Mucosa of gallbladder (tissue), 1 donor: Measurements from ENCODE around the gene GAB2. TPM values are rescaled to one million over a fixed set of nuclear protein-coding genes. Genes with fewer than 3 reads are reported as not detected.

ENCODE experiments used
- DNase-seq: peaks from one replicate; pipeline ENCODE4 v3.0.0-alpha.2; 2020; ENCODE audit warnings: low spot score
- total RNA-seq: library from RNA; stranded (reverse); gene quantifications from one replicate; pipeline ENCODE4 v1.2.1, GENCODE V29; 2021
- donor health status: DM: no; HTN: no; CAD: no.

GAB2 gene
- total RNA-seq, 1 donor from 2014 or later = 25.9 TPM

DNA sequence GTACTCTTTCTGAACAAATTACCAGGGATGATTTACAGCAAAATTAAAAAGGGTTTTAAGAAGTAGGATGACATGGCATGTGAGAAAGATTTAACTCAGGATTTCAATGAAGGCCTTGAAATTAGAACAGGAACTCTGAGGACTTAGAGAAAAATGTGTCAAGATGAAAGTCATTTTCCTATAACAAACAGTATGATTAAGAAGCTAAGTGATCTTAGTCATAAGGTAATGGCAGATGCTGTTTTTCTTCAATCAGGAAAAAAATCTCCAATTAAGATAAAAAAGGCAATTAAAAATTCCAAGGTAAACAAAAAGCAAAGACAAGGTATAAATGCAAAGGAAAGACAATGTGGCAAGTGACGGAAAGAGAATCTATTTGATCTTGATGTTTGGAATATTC lies 73.5 kb downstream of the GAB2 start:
- DNase-seq = no peak

DNA sequence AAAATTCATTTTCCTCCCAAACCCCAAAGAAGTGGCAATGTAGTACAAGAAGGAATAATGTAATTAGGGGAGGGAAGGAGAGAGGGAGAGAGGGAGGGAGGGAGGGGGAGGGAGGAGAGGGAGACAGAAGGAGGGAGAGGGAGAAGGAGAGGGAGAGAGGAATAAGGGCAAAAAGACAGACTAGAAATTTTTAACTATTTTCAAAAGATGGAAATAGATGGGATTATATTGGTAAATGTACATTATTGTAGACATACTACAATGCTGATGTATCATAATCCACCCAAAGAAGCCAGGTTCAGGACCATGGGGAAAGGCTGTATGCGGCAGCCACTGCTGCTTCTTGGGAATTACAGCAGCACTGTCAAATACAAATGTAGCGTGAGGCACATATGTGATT lies 74.3 kb downstream of the GAB2 start:
- no peak for DNase-seq

DNA sequence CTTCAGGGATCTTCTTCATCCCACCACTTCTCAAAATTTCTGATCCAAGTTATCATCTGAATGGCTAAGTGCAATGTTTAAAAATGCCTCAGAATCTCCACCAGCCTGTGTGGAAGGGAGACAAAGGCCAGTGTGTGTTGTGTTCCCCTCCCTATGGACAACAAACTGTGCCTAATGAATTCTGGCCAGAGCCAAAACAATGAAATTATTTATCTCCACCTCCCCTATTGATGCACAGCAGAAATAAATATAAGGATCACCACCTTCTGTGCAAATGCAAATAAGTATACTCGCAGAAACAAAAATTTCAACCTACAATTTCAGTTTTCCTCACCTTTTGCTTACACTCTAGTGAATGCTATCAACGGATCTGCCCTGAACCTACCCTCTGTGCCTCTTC lies 75.8 kb downstream of the GAB2 start:
- no peak for DNase-seq

DNA sequence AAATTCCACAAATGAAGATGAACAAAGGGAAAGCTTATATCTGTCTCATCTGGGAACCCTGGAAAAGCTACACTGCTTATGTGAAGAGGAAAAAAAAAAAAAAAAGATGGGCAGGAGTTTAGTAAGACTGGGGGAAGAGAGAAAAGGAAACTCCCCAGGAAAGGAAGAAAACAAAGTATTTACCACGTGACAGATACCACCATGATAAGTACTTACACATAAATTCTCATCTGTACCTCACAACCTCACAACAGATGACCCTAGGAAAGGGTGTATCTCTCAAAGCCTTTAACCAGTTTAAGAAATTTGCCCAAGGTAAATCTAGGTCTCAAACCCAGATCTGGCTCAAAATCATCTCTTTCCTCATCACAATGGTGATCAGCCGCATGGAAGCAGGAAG lies 77.1 kb downstream of the GAB2 start:
- DNase-seq = no peak

DNA sequence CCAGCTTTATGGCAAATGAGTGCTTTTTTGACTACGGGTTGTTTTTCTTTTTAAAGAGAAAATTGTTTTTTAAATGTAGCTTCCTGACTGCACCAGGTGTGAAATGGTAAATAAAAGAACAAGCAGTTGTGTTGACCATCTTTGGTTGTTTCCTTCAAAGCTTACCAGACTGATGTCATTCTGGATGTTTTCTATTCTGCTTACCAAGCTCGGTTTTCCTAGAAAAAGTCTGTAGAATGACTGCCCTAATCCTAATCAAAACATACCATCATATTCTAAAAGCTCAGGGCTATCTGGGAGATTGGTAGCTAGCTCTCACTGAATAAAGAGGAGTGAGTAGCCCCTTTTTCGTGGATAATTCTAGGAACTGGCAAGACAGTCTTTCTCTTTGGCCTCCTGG lies 77.7 kb downstream of the GAB2 start:
- DNase-seq = no peak

DNA sequence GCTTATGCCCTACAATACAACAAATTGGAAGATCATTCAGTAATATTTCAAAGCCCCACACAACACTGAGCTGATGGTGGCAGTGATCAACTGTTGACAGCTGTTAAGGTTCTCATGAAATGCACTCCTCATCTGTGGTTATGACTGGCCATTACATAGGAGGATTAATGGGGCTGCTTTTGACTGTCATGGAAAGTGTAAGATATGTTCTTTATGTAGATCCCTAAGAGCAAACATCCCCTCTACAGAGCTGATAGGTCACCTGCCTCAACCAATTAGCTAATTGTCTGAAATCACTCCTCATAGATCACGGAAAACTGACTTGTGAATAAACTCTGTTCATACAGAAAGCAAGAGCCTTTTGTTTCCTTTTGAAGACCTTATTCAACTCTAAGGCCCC lies 78.1 kb downstream of the GAB2 start:
- no peak for DNase-seq

DNA sequence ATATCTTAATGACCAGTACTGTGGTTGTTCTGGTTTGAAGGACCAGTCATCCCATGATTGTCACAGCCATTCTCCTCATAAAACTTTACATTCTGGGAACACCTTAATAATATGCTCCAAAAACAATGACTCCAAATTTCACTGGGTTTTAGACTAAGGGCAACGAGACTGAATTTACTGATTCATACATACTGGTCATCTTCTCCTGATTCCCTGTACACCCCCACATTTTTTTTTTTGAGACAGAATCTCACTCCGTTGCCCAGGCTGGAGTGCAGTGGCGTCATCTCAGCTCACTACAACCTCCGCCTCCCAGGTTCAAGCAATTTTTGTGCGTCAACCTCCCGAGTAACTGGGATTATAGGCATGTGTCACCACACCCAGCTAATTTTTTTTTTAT lies 78.9 kb downstream of the GAB2 start:
- no peak for DNase-seq

DNA sequence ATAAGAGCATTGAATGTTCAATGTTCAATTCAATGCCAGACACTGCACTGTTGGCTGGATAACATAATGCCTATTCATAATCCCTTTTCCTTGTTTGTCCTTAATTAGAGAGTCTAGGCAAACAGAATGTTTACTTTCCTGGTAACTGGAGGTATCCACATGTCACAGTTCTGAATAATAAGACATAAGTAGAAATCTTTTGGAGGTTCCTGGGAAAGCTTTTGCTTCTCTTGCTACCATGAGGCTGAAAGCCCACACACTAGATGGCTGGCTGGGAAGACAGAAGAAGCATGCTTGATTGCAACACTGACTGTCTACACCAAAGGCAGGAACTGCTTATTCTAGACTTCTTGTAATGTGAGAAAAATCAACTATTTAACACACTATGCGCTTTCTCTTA lies 79.5 kb downstream of the GAB2 start:
- no peak for DNase-seq

DNA sequence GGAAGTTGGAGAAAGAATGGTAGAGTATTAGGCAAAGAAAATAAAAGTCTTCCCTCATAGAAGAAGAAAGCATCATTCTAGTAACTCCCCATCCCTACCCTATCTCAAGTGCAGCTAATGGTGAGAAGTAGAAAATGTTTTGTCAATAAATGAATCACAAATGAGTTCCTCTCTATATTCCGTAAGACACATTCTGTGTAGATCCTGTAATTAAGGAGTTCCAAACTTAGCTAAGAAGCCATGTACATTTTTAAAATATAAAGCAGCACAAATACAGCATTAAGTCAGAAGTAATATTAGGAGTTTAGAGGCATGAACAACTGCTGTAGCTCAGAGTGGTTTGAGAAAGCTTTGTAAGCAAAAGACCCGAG lies 80.1 kb downstream of the GAB2 start:
- DNase-seq = no peak

DNA sequence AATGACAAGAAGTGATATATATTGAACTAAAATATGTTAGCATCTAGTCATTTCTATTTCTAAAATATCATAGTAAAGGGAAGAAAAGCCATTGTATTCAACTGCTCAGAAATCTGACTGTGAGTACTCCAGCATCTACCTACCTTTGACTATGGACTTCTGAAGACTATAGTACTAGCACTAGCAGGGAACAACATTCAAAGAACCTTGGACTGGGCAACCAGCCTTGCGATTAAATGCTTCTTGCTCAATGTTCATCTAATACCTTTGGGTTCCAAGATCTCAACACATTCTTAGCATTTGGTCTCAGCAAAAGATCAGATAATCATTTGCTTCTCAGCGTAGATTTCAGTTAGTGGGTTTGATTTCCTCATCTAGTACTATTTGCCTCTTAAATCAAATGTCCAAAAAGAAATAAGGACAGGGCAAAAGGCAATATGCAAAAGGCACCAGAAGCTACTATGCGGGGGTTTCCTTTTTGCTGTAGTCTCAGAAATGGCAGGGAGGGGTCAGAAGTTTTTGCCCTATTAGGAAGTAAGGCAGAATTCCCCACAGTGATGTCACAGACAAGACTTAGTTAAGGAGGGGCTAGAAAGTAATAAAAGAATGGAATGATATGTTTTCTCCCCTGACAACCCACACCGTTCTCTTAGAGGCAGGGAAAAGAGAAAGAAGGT lies 80.6 kb downstream of the GAB2 start:
- DNase-seq = no peak

DNA sequence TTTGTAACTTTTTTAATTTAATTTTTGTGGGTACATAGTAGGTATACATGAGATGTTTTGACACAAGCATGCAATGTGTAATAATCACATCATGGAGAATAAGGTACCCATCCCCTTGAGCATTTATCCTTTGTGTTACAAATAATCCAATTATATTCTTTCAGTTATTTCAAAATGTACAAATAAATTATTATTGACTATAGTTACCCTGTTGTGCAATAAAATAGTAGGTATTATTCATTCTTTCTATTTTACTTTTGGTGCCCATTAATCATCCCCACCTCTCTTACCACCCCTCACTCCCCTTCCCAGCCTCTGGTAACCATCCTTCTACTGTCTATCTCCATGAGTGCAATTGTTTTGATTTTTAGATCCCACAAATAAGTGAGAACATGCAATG lies 83.5 kb downstream of the GAB2 start:
- no peak for DNase-seq

DNA sequence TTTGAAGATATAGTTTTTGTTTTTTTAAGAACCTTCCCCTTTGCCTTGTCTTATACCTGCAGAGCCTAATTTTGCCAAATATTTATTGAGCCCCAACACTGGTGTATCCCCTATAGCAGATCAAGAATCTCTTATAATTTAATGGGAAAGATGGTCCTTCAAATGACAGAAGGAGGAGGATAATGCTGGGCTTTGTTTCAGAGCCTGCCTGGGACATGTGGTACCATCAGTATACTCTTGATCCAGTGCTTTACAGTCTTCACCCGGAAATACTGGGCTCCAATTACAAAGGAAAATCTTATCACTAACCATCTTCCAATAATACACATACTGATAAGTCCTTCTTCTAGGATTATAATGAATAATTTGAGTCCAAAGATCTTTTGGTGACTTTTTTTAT lies 84.7 kb downstream of the GAB2 start:
- no peak for DNase-seq

DNA sequence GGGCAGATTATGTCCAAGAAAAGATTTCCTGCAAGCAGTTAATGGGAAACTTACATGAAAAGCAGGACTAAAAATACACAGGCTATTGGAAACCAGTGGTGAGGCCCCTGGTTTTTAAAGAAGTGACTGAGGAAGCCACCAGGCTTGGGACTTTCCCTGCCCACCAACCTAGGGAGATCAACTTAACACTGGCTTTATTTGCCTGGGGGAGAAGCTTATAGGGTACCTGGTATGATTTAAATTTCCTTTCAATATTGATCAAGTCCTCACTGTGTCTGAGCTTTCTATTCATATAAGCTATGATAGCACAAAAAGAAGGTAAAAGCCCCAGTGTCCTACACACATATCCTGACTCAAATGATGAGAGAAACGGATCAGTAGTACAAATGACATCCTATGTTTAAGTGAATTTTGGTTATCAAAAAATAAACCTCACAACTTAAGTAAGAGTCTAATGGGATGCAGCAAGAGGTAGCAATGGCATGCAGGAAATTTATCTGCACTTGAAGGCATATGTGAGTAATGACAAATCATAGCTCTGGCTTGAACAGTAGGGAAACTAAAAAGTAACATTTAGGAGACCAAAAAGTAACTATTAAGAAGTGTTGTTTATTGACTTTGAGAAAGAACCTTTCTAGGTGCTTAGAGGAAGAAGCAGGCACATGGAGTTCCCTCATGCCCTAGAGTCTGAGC lies 85.3 kb downstream of the GAB2 start:
- DNase-seq = no peak

DNA sequence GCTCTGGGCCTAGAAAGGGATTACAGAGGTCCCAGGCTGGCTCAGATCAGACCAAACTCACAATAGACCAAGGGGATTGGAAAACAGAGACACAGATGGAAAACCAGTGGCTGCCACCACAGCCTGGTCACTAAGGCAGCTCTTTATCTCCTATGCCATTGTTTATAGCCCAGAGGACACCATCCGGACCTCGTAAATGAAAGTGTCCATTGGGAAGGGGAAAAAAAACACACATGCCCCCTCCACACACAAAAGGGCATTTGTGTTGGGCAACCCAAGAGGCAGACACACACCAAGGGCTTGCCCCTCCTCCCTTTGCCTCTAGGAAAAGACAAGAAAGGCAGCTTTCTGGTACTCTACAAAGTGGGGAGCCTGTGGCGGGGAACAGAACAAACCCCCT lies 85.9 kb downstream of the GAB2 start:
- no peak for DNase-seq

DNA sequence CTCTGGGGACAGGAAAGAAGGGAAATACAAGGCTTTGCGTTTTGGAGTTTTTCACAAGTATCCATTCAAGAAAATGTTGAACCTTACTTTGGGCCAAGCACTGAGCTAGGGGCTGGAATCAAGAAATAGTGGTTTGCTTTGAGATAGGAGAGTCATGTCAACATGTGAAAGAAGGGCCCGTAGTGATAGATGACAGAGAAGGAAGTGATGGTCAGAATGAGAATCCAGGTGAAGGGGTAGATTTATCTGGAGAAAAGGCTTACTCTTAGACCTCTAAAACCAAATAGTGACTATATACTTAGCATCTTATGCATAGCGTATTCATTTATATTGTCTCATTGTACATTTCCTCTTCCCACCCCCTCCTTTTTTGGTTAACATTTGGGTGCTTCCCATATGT lies 87.3 kb downstream of the GAB2 start:
- DNase-seq = no peak

DNA sequence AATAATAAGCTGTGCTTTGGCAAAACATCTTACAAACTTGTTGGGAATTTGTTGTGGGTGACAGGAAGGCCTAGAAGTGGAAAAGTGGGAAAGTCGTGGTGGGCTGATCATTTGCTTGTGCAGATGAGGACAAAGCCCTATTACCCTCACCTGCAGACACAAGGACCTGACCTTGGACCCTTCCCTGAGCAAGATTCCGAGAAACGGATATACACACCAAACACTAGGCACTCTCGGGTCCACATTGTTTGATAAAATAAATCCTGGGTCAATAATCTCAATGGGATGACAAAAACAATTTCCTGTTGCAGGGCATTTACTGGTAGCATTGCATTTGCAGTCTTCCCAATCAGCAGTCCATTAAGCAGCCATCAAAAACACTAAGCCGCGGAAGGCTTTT lies 89.7 kb downstream of the GAB2 start:
- DNase-seq = no peak

DNA sequence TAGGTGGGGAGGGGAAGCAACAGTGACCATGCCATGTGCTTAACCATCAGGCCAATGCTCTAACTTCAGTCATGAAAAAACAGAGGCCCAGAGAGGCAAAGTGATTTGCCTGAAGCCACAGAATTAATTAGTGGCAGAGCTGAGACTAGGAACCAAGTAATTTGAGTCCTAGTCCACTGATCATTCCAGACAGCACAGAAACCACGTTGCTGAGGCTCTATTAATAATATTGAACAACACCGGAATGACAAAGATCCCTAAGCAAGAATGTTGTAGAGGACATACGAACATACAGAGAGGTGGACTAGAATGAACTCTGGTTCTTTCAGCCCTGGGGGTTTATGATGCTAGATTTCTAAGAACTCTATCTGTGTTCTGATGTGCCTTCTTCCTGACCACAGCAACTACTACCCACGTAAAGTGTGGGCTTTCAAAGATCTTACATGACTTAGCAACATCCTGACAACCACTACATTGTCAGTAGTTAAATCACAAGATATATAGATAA lies 92.3 kb downstream of the GAB2 start:
- DNase-seq = no peak

DNA sequence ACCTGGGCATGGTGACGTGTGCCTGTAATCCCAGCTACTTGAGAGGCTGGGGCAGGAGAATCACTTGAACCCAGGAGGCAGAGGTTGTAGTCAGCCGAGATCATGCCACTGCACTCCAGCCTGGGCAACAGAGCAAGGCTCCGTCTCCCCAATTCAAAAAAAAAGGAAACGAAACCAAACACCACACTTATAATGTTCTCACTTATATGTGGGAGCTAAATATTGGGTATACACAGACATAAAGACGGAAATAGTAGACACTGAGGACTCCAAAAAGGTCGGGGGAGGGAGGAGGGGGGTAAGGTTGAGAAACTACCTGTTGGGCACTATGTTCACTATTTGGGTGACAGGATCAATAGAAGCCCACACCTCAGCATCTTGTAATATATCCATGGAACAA lies 94.3 kb downstream of the GAB2 start:
- DNase-seq = no peak

DNA sequence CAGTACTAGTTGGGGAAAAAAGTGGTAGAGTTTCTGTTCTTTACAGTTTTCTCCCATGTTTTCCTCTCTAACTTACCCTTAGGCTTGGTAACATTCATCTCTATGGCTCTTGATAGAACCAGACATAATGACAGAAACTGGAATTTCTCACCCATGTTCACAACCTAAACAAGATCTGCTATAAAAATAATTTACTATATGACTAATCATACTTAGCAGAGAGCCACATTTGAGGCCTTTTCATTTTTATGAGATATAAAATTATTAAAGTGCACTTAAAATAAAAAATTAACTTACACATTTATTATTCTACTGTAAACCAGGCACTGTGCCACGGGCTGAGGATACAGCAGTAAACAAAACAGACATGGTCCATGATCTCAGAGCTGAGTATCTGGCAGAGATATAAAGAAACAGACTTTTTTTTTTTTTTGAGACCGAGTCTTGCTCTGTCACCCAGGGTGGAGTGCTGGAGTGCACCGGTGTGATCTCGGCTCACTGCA lies 98.1 kb downstream of the GAB2 start:
- no peak for DNase-seq

DNA sequence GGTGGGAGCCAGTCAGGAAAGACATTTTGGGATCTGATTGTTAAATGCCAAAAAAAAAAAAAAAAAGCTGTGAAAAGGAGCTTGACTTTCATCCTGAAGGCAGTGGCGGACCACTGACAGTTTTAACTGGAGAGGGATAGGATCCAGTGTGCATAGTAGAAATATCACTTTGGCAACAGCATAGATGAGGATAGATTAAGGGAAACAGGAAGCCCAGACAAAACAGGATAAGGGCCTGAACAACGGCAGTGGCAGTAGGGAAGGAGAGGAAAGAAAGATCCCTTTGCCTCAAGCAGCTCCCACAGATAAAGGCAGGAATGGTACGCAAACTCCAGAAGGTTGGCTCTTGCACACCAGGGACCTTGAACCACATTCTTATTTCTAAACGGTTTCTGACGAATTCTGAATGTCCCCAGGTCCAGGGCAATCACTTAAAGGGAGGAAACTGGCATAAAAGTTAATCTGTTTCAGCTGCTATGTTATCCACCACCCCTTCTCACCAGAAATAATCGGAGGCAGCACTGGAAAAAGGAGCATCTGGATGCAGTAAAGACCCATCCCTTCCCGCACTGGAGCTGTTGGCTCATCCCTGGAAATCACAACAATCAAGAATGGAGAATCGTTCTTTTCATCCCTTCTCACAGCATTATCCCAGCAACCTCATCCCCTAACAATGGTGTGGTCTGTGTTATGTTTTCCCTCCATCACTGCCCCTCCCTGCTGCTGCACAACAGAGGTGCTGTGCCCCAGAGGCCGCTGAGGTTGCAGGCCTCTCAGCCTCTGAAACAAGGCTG lies 99.1 kb downstream of the GAB2 start:
- no peak for DNase-seq

DNA sequence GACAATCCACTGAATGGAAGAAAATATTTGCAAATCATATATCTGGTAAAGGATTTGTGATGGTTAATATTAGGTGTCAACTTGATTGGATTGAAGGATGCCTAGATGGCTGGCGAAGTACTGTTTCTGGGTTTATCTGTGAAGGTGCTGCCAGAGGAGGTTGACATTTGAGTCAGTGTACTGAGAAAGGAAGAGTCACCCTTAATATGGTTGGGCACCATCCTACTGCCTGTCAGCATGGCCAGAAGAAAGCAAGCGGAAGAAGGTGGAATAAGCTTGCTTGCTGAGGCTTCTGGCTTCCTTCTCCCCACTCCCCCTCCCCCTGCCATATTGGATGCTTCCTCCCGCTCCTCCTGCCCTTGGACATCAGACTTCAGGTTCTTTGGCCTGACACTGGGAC lies 101.9 kb downstream of the GAB2 start:
- DNase-seq = no peak

DNA sequence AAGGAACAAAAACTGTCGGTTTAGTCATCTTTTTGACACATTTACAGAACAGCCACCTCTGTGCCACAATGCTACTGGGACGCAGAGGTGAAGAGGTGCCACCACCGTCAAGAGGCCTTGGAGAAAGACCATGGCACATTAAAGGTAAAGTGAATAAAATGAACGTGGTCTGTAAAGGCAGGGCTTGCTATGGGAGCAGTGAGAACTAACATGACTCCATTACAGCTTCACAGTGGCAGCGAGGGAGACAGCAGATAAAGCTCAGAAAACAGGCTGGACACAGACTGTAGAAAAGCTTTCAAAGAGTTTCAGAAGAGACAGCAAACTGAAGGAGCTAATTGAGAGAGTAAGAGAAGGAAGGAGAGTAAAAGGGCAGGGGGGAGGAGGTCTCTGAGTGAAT lies 102.9 kb downstream of the GAB2 start:
- no peak for DNase-seq

DNA sequence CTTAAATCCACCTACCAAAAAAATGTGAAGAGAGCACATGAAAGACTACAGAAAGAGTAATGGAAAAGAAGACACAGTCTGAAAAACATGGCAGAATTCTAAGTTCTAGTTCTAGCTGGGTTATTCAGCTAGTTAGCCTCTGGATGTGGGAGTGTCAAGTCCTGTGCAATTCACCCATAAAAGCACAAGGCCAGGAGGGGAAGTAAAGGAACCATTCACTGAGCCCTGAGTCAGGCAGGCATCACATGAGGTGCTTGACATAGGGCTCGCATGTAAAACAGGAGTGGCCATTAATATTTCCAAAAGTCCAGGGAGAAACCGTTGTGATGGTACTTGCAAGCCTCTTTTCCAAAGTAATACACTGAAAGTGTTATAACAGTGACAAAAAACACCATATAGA lies 103.7 kb downstream of the GAB2 start:
- DNase-seq = no peak
